Smooth muscle cell (in vitro differentiated cells): ENCODE results near the gene PPP2R5A. TPM values are rescaled to one million over a fixed set of nuclear protein-coding genes. Genes with fewer than 3 reads are reported as not detected.
"Not testable (repeated sequence)": the region's sequence is repeated elsewhere in the genome, so short reads cannot be mapped to it uniquely, and the experiment has no call there.

Experiments used
- DNase-seq: peaks from one replicate; lab custom pipeline; 2025; ENCODE audit not compliant: unreplicated experiment; lab: John Stamatoyannopoulos, UW
- H2AFZ ChIP-seq: fragments of 200-600 bp; sonication (generic); 2 replicates; pipeline ENCODE4 v1.6.0; 2016; ENCODE audit warnings: antibody characterized with exemption, low read depth, mild to moderate bottlenecking
- H3F3A ChIP-seq: fragments of 200-600 bp; sonication (generic); 2 replicates; pipeline ENCODE4 v1.6.0; 2017; ENCODE audit warnings: antibody characterized with exemption, low read depth
- H3K27ac ChIP-seq: fragments of 200-600 bp; sonication (generic); 2 replicates; pipeline ENCODE4 v1.5.1; 2016; ENCODE audit warnings: low read depth, mild to moderate bottlenecking
- H3K27me3 ChIP-seq: fragments of 200-600 bp; sonication (generic); 2 replicates; pipeline ENCODE4 v1.6.1; 2016; ENCODE audit warnings: low read depth, mild to moderate bottlenecking
- H3K36me3 ChIP-seq: fragments of 200-600 bp; sonication (generic); 2 replicates; pipeline ENCODE4 v1.5.1; 2016; ENCODE audit warnings: low read depth
- H3K4me1 ChIP-seq: fragments of 200-600 bp; sonication (generic); 2 replicates; pipeline ENCODE4 v1.5.1; 2016; ENCODE audit warnings: low read depth
- H3K4me2 ChIP-seq: fragments of 200-600 bp; sonication (generic); 2 replicates; pipeline ENCODE4 v1.6.0; 2016; ENCODE audit warnings: mild to moderate bottlenecking
- H3K4me3 ChIP-seq: fragments of 200-600 bp; sonication (generic); 2 replicates; pipeline ENCODE4 v1.5.1; 2016; ENCODE audit warnings: mild to moderate bottlenecking
- H3K79me2 ChIP-seq: fragments of 200-600 bp; sonication (generic); 2 replicates; pipeline ENCODE4 v1.6.0; 2016; ENCODE audit warnings: low read depth, mild to moderate bottlenecking
- H3K9ac ChIP-seq: fragments of 200-600 bp; sonication (generic); 2 replicates; pipeline ENCODE4 v1.6.0; 2016; ENCODE audit warnings: low read depth
- H3K9me3 ChIP-seq: fragments of 200-600 bp; sonication (generic); replicated peaks from 2 replicates; pipeline ENCODE4 v1.5.1; 2016; ENCODE audit warnings: low read depth
- H4K20me1 ChIP-seq: fragments of 200-600 bp; sonication (generic); 2 replicates; pipeline ENCODE4 v1.6.0; 2016; ENCODE audit warnings: low read depth
- WGBS: methylation state at CpG from one replicate; pipeline ENCODE4 v1.1.7; 2016; ENCODE audit warnings: low lambda C conversion rate; 5-methylcytosine and 5-hydroxymethylcytosine counted together
- polyA plus RNA-seq: library from polyadenylated mRNA; unstranded; fragments of >200 nt; fragmentation: Nextera tagmentation; extraction: Ambion mirVana; gene quantifications from 2 replicates; pipeline ENCODE4 v1.2.1, GENCODE V29; 2016
- total RNA-seq: library from RNA; depleted of rRNA; stranded (reverse); fragments of >200 nt; gene quantifications from 2 replicates; pipeline ENCODE4 v1.2.3, GENCODE V29; 2014
- TF ChIP-seq, protein P1 (sequence below): fragments of 200-600 bp; sonication (generic); IDR thresholded peaks from 2 replicates; pipeline ENCODE4 v1.5.1; 2017; ENCODE audit warnings: borderline replicate concordance, mild to moderate bottlenecking, antibody characterized with exemption; ENCODE audit not compliant: insufficient read depth, poor library complexity, severe bottlenecking

The PPP2R5A gene
- total and polyA plus RNA-seq, 2 experiments from 2014 or later, result 12.3 to 17.6 TPM

DNA sequence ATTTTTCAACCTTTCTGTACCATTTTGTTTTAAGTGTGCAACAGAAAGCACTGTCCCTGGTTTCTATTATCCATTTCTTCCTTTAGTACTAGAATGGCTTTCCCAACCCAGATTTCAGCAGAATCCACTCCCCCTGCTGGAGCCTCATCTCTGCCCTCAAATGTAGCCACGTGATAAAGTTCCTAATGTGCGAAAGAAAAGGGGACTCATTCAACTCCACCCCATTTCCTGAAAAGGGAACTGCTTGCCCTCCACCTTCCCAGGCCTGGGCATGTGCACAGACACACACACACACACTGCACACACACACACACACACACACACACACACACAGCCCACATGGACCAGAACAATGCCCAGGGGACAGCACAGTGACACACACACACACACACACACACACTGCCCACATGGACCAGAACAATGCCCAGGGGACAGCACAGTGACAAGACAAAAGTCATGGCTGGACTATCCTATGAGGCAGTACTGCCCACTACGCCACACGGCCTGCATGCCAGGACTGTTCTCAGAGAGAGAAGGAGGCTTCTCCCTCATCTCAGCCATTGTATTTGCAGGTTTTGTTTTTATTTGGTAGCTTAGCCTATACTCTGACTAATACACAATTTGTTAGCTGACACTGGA, 96.3 kb downstream of the PPP2R5A start:
- H3K9ac ChIP-seq, result no peak overlapping the region
- no peaks in the 10 kb centered on the region for H3K79me2 ChIP-seq

DNA sequence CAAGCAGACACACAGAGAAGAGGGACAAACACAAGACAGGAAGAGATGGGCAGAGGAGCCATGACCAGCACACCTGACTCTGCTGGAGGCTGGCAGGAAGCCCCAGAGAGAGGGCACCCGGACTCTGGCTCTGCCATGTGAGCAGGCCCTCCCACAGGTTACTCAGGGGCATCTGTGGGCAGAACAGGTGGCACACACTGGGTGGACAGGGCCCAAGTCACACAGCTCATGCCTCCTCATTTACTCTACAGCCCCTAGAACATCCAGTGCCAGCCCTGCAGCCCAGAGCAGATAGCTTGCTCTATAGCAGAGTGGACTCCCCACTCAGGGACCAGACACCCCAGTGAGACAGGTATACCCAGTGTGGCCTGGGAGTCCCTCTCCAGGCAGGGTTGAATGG, 100.8 kb downstream of the PPP2R5A start:
- 100% methylated on average over 1 of the region's 1 CpG for WGBS
- no peak overlapping the region for H3K27ac ChIP-seq
- no peaks in the 10 kb centered on the region for H4K20me1 ChIP-seq
- no peaks in the 10 kb centered on the region for H3K36me3 ChIP-seq
- no peaks in the 10 kb centered on the region for H3K9me3 ChIP-seq
- no peaks in the 10 kb centered on the region for H3F3A ChIP-seq
- no peaks in the 10 kb centered on the region for H3K79me2 ChIP-seq
- H3K27me3 ChIP-seq, result no peaks in the 10 kb centered on the region
- H3K4me2 ChIP-seq, result no peak overlapping the region
- H3K4me3 ChIP-seq, result no peak overlapping the region
- TF ChIP-seq, protein P1, sequence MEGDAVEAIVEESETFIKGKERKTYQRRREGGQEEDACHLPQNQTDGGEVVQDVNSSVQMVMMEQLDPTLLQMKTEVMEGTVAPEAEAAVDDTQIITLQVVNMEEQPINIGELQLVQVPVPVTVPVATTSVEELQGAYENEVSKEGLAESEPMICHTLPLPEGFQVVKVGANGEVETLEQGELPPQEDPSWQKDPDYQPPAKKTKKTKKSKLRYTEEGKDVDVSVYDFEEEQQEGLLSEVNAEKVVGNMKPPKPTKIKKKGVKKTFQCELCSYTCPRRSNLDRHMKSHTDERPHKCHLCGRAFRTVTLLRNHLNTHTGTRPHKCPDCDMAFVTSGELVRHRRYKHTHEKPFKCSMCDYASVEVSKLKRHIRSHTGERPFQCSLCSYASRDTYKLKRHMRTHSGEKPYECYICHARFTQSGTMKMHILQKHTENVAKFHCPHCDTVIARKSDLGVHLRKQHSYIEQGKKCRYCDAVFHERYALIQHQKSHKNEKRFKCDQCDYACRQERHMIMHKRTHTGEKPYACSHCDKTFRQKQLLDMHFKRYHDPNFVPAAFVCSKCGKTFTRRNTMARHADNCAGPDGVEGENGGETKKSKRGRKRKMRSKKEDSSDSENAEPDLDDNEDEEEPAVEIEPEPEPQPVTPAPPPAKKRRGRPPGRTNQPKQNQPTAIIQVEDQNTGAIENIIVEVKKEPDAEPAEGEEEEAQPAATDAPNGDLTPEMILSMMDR, result no peak
- no peak overlapping the region for H3K9ac ChIP-seq
- no peak overlapping the region for H2AFZ ChIP-seq
- no peaks in the 10 kb centered on the region for H3K4me1 ChIP-seq
- no peak for DNase-seq

More for the DNA sequence above, 96.3 kb downstream of the PPP2R5A start:
- WGBS, result 92% methylated on average over 4 of the region's 4 CpGs
- no peaks in the 10 kb centered on the region for H3K27me3 ChIP-seq
- H4K20me1 ChIP-seq, result no peaks in the 10 kb centered on the region
- H3F3A ChIP-seq, result no peaks in the 10 kb centered on the region
- no peak overlapping the region for H3K27ac ChIP-seq
- no peak overlapping the region for H2AFZ ChIP-seq
- H3K9me3 ChIP-seq, result no peaks in the 10 kb centered on the region
- TF ChIP-seq, protein P1, result no peak
- H3K4me1 ChIP-seq, result no peaks in the 10 kb centered on the region
- no peaks in the 10 kb centered on the region for H3K36me3 ChIP-seq
- no peak overlapping the region for H3K4me3 ChIP-seq
- no peak for DNase-seq
- H3K4me2 ChIP-seq, result no peak overlapping the region

DNA sequence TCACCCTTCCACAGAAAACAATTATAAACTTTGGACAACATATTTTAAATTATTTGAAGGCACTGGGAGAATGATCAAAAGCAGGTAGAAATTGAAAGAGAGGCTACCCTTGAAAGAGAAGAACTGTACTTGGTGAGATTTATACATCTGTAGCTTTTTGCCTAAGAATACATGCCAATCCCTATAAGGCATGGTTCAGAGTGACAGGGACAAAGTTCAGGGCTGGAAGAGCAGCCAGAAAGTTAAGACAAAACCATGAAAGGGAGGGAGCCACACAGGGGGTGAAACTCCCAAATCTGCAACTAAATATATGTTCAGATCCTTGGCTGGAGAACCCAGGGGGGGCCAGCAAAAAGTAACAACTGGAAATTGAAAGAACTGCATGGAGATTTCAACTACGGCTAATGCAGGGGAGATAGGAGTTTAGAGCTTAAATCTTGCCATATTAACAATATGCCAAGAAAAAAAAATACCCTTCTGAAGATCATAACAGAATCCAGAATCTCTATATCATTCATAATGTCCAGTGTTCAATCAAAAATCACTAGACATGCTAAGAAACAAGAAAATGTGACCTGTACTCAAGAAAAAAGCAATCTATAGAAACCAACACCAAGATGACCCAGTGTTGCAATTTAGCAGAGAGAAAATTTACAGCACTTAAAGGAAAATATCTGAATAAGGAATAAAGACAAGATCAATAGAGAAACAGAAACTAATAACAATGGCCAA, 103.9 kb downstream of the PPP2R5A start:
- no peak overlapping the region for H3K9ac ChIP-seq
- DNase-seq, result no peak
- no peak overlapping the region for H3K27ac ChIP-seq
- H4K20me1 ChIP-seq, result no peaks in the 10 kb centered on the region
- H3K27me3 ChIP-seq, result no peaks in the 10 kb centered on the region
- H3K79me2 ChIP-seq, result no peaks in the 10 kb centered on the region
- TF ChIP-seq, protein P1, result no peak
- H3K4me2 ChIP-seq, result no peak overlapping the region
- no peaks in the 10 kb centered on the region for H3K9me3 ChIP-seq
- no peaks in the 10 kb centered on the region for H3K4me1 ChIP-seq
- H2AFZ ChIP-seq, result no peak overlapping the region
- H3F3A ChIP-seq, result no peaks in the 10 kb centered on the region
- no peak overlapping the region for H3K4me3 ChIP-seq
- no peaks in the 10 kb centered on the region for H3K36me3 ChIP-seq
- 36% methylated on average over 1 of the region's 1 CpG for WGBS

DNA sequence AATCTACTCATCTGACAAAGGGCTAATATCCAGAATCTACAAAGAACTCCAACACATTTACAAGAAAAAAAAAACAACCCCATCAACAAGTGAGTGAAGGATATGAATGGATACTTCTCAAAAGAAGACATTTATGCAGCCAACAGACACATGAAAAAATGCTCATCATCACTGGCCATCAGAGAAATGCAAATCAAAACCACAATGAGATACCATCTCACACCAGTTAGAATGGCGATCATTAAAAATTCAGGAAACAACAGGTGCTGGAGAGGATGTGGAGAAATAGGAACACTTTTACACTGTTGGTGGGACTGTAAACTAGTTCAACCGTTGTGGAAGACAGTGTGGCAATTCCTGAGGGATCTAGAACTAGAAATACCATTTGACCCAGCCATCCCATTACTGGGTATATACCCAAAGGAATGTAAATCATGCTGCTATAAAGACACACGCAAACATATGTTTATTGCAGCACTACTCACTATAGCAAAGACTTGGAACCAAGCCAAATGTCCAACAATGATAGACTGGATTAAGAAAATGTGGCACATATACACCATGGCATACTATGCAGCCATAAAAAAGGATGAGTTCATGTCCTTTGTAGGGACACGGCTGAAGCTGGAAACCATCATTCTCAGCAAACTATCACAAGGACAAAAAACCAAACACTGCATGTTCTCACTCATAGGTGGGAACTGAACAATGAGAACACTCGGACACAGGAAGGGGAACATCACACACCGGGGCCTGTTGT, 110.6 kb downstream of the PPP2R5A start:
- WGBS, result 94% methylated on average over 6 of the region's 6 CpGs
- not testable (repeated sequence) for H4K20me1 ChIP-seq, H3K9ac ChIP-seq, H3K4me3 ChIP-seq, H3K27me3 ChIP-seq, H3K4me2 ChIP-seq, H2AFZ ChIP-seq, H3K27ac ChIP-seq, H3K9me3 ChIP-seq, DNase-seq, H3K79me2 ChIP-seq, H3F3A ChIP-seq, H3K36me3 ChIP-seq, H3K4me1 ChIP-seq
